ENCODE results near the gene RBBP5.
A peak's percentile ranks its signal among the peaks of the same experiment; 100 is the strongest.

The RBBP5 gene

DNA sequence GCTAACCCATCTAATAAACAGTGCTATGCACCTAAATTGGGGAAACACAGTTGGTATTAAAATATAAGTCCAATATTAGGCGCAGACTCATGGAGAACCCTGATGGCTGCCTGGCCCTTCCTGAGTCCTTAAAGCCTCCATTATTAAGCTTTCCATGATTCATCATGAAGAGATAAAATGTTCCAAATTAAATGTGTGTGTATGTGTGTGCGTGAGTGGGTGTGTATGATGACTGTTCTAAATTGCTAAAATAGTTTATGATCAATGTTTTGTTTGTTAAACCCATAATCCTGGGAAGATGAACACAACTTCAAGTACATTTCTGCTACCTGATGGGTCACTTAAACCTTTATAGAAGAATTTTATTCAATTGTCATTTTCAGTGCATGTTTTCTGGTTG lies 6.3 kb upstream of the RBBP5 start:
- TF ChIP-seq, protein P1, sequence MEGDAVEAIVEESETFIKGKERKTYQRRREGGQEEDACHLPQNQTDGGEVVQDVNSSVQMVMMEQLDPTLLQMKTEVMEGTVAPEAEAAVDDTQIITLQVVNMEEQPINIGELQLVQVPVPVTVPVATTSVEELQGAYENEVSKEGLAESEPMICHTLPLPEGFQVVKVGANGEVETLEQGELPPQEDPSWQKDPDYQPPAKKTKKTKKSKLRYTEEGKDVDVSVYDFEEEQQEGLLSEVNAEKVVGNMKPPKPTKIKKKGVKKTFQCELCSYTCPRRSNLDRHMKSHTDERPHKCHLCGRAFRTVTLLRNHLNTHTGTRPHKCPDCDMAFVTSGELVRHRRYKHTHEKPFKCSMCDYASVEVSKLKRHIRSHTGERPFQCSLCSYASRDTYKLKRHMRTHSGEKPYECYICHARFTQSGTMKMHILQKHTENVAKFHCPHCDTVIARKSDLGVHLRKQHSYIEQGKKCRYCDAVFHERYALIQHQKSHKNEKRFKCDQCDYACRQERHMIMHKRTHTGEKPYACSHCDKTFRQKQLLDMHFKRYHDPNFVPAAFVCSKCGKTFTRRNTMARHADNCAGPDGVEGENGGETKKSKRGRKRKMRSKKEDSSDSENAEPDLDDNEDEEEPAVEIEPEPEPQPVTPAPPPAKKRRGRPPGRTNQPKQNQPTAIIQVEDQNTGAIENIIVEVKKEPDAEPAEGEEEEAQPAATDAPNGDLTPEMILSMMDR (IDR thresholded peaks at IDR 0.05; ENCODE audit: extremely low read depth, missing control alignments): no peak
- no peak for DNase-seq (ENCODE audit: low spot score)

DNA sequence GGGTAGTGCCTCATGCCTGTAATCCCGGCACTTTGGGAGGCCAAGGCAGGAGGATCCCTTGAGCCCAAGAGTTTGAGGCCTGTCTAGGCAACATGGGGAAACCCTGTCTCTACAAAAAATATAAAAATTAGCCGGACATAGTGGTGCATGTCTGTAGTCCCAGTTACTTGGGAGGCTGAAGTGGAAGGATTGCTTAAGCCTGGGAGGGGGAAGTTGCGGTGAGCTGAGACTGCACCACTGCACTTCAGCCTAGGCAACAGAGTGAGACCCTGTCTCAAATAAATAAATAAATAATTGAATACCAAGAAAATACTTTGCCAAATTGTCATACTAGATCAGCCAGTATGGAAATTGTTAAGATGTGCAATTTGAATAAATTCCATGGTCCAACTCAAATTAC lies 5.9 kb upstream of the RBBP5 start:
- TF ChIP-seq, protein P1 (IDR thresholded peaks at IDR 0.05; ENCODE audit: extremely low read depth, missing control alignments): no peak
- DNase-seq (ENCODE audit: low spot score): no peak

DNA sequence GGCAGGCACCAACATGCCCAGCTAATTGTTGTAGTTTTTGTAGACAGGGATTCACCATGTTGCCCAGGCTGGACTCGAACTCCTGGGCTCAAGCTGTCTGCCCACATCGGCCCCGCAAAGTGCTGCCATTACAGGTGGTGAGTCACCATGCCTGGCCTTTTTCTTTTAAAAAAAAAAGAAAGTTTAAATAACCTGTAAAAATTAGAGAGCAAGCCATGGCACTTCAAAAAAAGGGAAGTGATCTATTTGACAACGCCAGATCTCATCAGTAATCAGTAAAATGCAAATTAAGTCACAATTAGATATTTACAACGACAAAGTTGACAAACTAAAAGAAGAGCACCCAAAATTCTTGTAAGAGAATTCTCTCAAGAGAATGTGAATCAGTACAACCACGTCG lies 2.9 kb upstream of the RBBP5 start:
- DNase-seq (ENCODE audit: low spot score): peak; percentile 12
- TF ChIP-seq, protein P1 (IDR thresholded peaks at IDR 0.05; ENCODE audit: extremely low read depth, missing control alignments): no peak

DNA sequence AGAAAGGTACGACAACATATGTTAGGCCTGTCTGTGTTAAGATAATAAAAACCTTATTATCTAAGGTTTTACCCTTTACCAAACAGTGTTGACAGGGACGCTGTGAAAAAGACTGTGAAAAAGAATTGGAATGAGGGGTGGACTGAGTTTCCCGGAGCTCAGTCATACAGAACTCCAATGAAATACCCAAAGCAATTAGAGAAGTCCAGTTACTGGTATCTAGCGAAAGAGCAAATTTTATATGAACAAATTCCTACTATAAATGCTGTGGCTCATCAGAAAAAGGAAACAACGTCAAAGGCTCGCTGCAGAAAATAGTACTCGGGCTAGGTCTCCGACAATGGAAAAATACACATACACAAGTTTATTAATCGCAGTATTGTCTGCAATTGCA lies 708 bp upstream of the RBBP5 start:
- TF ChIP-seq, protein P1 (IDR thresholded peaks at IDR 0.05; ENCODE audit: extremely low read depth, missing control alignments): no peak
- no peak for DNase-seq (ENCODE audit: low spot score)

DNA sequence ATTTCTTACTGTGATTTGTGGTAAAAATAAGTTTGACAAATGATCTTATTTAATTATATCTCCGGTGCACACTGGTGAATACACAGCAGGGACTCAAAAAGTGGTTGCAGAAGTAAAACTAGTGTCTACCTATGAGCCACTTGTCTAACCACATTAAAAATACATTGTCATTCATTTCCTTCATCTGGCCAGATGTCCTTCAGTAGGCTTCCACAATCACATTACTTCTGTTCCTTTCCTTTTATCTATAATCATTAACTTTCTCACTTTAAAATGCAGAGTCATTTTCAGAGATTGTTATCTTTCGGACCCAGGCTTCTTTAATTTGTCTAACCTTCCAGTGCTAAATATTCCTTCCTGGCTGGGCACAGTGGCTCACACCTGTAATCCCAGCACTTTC lies 3.0 kb downstream of the RBBP5 start:
- TF ChIP-seq, protein P1 (IDR thresholded peaks at IDR 0.05; ENCODE audit: extremely low read depth, missing control alignments): no peak
- DNase-seq (ENCODE audit: low spot score): no peak

DNA sequence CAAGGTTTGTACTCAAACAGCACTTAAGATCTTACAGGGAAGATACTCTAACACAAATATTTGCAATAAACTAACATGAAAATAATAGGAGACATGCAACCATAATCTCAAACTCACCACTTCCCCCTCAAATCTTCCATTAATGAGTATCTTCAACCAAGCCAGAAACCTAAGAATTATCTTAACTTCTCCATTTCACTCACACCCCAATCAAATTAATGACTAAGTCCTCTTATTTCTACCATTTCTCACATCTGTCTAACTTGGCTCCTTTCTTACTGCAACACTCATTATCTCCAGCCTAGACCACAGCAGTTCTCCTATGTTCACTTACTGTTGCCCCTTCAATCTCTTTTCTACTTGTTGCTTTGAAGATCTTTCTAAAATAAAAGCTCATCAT lies 10.4 kb downstream of the RBBP5 start:
- DNase-seq (ENCODE audit: low spot score): no peak
- TF ChIP-seq, protein P1 (IDR thresholded peaks at IDR 0.05; ENCODE audit: extremely low read depth, missing control alignments): no peak

DNA sequence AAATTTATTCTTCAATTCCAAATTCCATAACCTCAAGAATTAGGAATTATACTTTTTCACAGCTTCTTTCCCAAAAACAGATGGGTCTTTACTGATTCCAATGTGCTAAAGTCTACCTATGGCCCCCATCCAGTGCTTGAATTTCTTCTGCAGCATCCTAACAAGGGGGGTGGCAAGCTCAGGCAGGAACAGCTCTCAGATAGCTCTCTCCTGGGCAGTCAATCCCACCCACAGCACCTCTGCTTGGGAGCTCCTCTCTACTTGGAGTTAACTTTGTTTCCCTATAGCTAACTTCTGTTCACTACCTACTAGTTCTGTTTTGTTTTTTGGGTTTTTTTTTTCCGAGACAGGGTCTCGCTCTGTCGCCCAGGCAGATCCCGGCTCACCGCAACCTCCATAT lies 12.1 kb downstream of the RBBP5 start:
- TF ChIP-seq, protein P1 (IDR thresholded peaks at IDR 0.05; ENCODE audit: extremely low read depth, missing control alignments): no peak
- no peak for DNase-seq (ENCODE audit: low spot score)
